Measurements from ENCODE around the gene RNF182.

GRCh38 chr6:14012313-14013030 is 87.7 kb downstream of the RNF182 start:
- TF ChIP-seq, protein P1, sequence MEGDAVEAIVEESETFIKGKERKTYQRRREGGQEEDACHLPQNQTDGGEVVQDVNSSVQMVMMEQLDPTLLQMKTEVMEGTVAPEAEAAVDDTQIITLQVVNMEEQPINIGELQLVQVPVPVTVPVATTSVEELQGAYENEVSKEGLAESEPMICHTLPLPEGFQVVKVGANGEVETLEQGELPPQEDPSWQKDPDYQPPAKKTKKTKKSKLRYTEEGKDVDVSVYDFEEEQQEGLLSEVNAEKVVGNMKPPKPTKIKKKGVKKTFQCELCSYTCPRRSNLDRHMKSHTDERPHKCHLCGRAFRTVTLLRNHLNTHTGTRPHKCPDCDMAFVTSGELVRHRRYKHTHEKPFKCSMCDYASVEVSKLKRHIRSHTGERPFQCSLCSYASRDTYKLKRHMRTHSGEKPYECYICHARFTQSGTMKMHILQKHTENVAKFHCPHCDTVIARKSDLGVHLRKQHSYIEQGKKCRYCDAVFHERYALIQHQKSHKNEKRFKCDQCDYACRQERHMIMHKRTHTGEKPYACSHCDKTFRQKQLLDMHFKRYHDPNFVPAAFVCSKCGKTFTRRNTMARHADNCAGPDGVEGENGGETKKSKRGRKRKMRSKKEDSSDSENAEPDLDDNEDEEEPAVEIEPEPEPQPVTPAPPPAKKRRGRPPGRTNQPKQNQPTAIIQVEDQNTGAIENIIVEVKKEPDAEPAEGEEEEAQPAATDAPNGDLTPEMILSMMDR (IDR thresholded peaks at IDR 0.05 in 8 of 11, conservative IDR thresholded peaks at IDR 0.05 in 3 of 11), result no peak
- no peak for TF ChIP-seq POLR2A (IDR thresholded peaks at IDR 0.05)
- TF ChIP-seq POLR2AphosphoS5 (IDR thresholded peaks at IDR 0.05), result no peak
